ENCODE measurements around the gene PDGFB.
"Not testable (repeated sequence)": the region's sequence is repeated elsewhere in the genome, so short reads cannot be mapped to it uniquely, and the experiment has no call there.

PDGFB gene

DNA sequence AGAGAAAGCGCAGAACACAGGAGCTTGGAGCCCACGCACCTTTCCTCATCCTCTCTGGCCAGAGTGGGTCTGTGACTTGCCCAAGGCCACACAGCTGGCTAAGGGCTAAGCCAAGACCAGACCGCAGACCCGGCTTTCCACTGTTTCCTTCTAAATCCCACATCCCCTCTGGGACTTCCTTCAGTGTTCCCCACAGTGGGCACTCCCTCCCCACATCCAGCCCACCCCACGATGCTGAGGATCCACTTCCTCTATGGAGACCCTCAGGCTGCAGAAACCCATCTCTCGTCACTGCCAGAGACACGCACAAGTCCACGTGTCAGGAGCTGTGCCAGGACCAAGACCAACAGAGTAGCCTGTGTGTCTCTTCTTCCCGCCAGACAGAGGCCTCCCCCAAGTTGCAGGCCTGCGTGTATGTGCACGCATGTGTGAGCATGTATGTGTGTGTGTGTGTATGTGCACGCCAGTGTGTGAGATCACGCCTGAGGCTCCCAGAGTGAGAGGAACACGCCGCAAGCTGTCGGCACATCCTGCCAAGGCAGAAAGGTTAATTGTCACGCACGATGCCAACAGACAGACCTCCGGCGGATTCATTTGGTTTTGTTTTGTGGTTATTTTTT is 21.6 kb downstream of the PDGFB start:
- no peak for DNase-seq

DNA sequence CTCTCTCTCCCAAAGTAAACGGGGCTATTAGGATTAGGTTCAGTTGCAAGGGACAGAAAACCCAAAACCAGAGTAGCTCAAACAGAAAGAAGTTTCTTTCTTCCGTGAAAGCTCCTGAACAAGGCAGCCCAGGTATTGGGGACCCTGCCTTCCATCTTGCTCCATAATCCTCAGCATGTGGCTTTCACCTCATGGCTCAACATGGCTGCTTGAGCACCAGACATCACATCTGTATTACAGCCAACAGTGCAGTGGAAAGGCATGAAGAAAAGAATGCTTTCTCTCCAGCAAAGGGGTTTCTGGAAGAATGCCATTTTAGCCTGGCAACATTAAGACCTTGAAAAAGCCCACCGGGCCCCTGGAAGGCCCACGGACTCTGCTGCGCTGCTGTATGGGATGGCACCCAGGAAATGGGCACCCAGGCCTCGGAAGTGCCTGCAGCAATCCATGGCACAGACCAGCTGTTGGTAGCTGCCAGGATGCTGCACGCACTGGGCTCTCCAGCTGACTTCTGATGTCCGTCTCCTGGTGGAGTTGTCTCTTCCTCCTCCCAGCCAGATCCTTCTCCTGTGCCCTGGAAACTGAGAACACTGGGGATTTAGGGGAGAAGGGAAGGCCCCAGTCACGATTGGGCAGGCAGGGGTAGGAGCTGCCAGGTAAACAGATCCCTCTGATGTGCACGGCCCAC is 22.6 kb downstream of the PDGFB start:
- DNase-seq, result no peak

DNA sequence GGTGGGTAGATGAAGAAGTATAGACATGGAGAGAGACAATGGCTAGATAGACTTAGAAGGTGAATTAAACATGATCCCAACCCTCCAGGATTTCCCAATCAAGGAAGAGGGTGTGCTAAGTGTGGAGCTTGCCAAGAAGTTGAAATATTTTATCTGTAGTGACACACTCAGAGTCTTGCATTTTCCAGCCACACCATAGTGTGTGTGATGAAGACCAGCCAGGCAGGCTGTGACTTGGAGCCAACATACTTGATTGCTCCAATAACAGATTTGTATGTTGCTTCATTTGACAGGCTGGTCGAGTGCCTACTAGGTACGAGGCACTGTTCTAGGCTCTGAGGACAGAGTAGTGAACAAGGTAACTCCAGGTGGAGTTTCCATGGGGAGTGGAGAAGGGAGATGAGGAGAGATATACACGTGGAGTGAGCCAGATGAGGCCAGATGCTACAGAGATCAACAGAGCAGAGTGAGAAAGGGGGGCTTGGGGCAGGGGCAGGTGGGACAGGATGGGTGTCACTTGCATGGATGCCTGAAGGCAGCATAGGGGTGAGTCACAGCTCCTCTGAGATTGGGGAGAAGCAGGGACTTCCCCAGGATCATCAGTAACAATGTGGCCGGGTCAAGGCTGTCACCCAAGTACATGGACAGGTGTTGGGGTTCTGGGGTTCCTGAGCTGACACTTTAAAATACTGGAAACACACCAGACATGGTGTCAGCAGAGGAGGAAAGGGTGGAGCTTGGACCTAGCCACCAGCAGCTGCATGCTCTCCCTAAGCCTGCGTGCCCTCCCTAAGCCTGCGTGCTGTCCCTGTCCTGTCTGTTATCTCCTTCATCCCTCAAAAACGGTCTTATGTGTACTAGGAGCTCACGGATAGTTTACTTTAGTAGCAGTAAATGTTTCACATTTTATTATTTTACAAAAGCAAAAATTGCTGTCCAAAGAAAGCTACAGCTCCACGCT is 23.6 kb downstream of the PDGFB start:
- no peak for DNase-seq

DNA sequence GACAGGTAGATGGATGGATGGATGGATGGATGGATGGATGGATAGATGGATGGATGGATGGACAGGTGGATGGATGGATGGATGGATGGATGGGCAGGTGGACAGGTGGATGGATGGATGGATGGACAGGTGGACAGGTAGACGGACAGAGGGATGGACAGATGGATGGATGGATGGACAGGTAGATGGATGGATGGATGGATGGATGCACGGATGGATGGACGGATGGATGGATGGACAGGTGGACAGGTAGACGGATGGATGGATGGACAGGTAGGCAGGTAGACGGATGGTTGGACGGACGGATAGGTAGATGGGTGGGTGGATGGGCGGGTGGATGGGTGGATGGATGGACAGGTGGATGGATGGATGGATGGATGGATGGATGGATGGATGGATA is 24.3 kb downstream of the PDGFB start:
- no peak for DNase-seq

DNA sequence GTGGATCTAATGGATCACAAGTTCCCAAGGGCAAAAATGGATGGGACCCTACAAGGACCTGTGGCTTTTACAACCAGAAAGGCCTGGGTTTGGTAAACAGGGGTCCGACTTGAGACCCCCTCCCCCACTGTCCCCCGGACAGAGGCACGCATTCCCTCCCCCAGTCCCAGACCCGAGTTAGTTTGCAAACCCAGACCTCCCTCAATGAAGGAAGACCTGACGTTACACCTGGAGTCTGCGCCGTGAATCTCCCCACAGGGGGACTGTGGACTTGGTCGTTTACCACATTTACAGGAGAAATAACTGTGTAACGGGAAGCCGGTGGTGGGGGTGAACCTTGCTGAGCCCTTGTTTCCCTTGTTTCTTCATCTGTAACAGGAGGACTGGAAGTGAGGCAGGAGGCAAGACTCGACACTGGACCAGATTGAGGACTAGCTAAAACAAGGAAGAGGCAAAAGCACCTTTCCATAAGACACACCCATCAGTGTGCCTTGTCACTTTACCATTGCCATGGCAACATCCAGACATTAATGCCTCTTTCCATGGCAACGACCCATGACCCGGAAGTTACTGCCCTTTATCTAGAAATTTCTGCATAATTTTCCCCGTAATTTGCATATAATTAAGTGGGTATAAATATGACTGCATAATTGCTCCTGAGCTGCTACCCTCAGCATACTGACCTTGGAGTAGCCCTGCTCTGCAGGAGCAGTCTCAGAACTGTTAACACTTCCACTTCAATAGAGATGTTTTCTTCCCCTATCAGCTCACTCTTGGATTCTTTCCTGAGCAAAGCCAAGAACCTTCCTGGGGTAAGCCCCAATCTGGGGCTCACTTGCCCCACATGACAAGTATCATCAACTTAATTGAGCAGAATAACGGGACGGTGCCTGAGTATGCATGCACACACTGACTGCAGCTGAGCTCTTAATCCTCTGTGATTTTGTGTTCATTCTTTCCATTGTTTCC is 25.4 kb downstream of the PDGFB start:
- no peak for DNase-seq

DNA sequence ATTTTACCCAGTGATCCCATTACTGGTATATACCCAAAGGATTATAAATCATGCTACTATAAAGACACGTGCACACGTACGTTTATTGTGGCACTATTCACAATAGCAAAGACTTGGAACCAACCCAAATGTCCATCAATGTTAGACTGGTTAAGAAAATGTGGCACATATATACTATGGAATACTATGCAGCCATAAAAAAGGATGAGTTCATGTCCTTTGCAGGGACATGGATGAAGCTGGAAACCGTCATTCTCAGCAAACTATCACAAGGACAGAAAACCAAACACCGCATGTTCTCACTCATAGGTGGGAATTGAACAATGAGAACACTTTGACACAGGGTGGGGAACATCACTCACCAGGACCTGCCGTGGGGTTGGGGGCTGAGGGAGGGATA is 26.4 kb downstream of the PDGFB start:
- not testable (repeated sequence) for DNase-seq

DNA sequence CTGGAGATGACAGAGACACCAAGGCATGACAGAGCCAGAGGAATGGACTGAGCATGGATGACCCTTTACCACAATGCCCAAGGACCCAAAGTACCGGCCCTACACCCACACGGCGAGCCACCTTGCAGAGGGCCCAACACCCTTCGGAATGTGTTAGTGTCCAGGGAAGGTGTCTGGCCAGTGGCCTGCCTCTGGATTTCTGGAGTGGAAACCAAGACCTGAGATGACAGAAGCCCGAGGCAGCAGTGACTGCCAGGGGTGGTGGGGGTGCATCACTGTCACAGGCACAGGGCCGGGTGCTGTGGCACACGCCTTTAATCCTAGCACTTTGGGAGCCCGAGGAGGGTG is 28.7 kb downstream of the PDGFB start:
- DNase-seq, result no peak

DNA sequence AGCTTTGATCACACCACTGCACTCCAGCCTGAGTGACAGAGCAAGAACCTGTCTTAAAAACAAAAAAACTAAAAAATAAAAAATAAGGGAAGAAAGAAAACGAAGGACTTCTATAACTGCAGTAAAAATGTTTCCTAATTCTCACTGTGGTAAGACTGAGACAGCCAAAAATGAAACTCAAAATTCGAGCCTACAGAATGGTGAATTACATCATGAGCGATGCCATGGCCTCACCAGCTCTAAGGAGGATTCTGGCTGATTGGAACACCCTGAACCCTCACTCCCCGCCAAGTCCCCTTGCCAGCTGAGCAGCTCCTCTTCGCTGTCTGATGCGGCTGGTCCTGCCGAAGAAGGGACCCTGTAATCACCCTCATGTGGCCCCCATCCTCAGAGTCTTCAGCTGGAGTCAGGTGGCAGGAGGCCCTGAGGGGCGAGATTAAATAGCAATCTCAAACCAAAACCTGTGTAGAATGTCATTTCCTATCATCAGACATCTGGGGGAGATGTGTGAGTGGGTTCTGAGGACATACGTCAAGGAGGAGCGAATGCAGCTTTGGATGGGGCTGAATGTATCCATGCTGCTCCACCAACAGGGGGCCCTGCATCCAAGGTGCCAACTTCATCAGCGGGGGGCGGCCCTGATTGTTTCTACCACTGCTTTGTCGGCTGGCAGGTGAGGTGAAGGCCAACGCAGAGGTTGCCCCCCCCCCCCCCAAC is 29.2 kb downstream of the PDGFB start:
- DNase-seq, result no peak

DNA sequence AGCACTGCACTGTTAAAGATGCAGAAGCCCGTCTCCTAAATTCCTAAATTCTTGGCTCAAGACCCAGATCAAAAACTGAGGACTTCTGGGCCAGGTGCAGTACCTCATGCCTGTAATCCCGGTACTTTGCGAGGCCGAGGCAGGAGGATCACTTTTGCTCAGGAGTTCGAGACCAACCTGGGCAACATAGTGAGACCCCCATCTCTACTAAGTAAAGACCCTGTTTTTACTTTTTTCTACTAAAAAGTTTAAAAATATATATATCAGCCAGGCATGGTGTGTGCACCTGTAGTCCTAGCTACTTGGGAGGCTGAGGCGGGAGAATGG is 29.7 kb downstream of the PDGFB start:
- DNase-seq, result no peak

DNA sequence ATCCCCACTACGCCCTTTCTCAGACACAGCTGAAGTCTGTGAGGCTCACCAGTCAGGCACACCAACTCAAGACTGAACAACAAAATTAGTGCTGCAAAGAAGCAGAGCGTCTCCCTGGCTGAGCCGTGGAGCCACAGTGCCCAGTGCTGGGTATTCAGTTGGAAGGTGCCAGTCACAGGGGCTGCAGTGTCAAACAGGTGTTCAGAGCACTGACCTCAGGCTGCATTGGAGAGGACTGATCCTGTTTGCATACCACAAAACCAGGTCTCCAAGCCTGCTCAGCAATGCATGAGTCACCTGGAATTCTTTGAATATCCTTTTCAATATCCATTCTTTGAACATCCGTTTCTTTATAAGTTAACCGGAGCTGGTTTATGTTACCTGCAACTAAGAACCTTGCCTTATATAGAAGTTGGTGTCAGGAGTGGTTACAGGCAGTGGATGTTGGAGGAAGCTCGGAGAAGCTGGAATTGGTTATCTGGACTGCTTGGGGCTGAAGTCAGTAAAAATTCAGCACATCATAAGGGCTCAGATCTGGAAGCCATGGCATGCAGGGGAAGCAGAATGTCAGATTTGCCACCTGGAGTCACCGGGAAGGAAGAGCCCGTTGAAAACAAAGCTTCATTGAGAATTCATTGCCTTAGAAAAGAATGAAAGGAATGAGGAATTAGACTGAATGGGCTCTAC is 30.3 kb downstream of the PDGFB start:
- DNase-seq, result no peak

DNA sequence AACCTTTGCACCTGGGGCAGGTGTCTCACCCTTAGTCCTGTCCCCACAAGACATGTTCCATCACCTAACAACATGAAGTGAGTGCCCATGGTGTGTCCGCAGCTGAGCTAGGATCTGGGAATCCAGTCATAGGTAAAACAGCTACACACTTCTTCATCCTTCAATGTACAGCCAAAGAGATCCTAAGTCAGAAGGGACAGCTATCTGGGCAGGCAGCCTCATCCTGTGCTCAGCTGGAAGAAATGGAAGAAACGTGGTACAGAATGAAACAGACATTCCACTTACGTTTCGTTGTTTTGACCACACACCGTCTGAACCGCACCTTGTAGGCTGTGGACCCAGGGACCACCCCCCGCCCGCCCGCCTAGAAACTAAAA is 30.8 kb downstream of the PDGFB start:
- DNase-seq, result no peak

DNA sequence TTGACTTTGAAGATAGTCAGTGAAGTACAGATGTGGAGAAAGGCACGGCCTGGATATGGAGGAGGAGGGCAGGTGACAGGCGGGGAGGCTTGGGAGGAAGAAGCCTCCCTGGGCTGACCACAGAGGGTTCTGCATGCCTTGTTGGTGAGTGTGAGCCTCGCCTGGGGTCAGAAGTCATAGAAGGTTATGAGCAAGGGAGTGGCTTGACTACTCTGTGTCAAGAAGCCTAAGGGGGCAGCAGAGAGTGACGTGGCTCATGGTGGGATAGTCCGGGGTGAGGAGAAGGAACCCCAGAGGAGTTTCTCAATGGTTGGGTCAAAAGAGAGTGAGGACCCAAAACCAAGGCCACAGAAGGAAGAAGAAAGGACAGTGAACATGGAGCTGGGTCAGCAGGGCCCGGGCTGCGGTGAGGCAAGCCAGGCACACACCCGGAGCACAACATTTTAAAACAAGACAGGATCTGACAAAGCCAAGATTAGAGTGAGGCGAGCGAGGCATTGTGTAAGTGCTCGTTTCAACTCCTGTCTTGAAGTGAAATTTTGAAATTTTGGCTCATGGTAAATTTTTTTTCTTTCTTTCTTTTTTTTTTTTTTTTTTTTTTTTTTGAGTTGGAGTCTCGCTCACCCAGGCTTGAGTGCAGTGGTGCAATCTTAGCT is 31.9 kb downstream of the PDGFB start:
- DNase-seq, result no peak

DNA sequence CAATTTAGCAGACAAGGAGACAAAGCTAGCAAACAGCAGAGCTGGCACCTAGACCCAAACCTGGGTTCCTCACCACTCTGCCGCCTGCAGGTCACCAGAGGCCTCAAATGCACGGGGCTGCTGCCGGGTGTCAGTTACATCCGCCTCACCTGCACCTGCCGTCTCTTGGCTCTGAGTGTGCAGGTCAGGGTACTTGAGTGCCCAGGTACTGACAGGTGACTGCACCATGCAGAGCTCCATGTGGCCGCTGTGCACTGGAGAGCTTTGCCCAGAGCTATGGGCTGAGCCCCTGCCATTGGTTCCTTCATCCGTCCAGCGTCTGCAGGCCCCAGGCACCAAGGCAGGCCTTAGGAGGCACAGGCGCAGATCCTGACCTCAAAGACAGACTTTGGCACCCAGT is 35.0 kb downstream of the PDGFB start:
- DNase-seq, result peak in 1 of 2 experiments; percentile 31

DNA sequence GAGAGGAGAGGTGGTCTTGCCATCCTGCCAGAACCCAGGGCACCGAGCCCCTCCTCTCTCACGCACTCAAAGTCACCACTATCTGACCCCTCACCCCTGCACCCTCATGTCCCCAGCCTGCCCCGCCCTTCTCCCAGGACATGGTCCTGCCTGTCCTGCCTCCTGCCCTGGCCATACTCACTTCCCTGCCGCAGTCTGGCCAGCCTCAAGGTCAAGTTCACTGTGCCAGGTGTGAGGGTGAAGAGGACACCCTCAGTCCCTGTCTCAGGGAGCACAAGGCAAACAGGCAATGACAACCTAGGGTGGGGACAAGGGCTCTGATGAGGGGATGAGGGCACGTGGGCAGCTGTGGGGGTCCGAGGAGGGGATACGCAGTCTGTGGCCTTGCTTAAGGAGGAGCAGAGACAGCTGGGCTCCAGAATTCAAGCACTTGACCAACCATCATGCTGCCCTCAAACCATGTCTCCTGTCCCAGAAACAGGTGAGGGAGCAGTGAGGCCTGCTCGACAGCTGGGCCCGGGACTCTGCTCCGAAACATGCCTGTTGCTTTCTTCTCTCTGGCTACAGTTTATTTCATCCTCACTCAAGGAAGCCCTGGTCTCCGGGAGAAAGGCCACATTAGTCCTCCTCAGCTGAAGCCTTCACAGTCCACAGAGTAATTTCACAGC is 36.6 kb downstream of the PDGFB start:
- no peak for DNase-seq

DNA sequence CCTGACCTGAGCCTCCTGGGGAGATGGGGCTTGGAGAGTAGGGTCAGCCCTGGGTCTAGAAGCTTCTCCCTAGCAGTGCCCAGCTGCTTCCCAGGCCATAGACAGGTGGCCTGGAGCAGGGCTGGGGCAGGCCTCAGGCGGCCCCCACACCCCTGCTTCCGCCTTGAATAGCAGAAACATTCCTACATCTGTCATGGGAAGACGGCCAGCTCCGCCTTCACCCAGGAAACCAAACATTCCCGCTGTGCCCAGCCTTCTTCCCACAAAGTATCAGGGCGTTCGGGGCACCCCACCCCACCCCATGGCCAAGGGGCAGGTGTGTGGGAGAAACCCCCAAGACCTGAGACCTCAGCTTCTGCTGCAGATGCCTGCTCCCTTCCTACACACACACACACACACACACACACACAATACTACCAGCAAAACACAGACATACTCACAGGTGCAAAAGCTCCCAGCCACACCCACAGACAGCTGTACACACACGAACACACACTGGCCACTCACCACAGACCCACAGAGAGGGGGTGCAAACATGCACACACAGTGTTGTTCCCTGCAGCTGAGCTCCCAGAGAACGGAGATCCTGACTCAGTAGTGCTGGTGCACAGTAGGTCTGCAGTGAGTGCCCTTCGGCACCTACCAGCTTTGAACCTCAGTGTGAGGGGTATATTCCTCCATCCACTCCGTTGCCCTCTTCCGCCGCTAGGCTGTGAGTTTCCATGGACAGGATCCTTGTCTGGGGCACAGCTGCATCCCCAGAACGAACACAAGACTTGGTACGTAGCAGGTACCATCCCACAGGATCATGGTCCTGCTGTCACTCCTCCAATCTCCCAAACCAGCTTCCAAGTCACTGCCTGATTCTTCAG is 37.4 kb downstream of the PDGFB start:
- peak in 1 of 2 experiments; percentile 41 for DNase-seq

DNA sequence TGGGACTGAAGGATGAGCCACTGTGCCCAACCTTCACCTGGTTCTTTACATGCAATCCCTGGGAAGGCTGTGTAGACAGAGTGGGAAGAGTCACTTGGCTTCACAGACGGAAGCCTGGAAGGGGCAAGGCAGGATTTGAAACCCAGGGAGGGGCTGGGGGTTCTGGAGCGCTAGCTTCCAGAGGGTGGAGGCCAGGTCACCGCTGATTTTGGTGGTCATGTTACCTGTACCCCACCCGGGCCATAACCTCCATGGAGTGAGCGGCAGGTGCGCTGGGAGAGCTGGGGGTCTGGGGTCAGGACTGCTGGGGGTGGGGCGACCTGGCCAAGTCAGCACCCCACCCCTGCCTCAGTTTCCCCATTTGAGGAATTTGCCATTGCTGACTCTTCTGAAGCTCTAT is 38.3 kb downstream of the PDGFB start:
- no peak for DNase-seq

DNA sequence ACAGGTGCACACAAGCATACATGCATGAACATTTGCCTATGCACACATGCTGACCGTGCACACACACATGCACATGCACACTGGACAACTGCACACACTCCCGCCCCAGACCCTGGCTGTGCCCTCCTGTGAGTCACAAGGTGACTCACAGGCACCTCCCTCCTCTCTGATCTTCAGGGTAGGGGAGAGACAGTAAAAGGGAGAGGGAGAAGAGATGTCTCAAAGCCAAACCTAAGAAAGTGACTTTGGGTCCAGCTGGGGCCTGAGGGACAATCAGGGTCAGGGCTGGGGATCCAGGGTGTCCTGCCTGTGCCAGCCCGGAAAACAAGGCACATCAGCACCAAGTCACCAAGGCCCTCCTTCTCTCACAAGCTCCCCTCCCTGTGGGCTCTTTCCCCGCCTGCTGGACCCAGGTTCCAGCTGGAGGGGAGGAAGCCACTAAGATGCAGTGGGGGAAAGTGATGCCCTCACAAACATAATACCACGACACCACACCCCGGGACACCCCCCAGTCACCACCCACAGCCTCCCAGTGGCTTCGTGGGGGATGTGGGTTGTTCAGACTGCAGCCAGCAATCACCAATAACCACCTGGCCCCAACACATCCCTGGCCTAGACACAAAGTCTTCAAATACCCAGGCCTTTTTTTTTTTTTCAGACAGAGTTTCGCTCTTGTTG is 39.3 kb downstream of the PDGFB start:
- DNase-seq, result no peak

DNA sequence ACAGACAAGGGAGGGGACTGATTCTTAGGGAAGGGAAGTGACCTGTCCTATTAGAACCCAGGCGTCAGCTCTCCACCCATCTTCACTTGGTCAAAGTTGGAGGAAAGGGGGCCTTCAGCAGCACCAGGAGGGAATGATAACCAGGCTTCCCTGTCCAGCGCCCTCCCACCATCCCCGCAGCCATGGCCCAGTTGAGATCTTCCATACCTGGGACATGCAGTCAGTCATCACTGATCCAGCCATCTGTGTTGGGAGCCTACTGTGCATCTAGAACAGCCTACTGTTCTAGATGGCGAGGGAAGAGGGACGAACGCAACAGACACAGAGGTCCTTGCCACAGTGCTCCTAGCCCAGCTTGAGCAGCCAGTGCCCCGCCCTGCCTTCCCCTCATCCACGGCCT is 40.6 kb downstream of the PDGFB start:
- no peak for DNase-seq

DNA sequence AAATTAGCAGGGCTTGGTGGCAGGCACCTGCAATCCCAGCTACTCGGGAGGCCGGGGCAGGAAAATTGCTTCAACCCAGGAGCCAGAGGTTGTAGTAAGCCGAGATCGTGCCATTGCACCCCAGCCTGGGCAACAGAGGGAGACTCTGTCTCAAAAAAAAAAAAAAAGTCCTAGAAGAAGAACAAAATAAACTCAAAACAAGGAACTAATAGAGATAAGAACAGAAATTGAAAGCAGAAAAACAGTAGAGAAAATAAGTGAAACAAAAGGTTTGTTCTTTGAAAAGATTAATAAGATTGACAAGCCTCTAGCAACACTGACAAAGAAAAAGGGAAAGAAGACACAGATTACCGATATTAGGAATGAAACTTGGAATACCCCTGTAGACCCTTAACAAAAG is 47.2 kb downstream of the PDGFB start:
- no peak for DNase-seq
